Glomerular visceral epithelial cell (primary cell): Measurements from ENCODE around the gene NMT2.
A peak's percentile ranks its signal among the peaks of the same experiment; 100 is the strongest.
"Not testable (repeated sequence)": the region's sequence is repeated elsewhere in the genome, so short reads cannot be mapped to it uniquely, and the experiment has no call there.

Experiments used
- DNase-seq: peaks from one replicate; pipeline ENCODE4 v3.0.0-alpha.2; 2016; ENCODE audit errors: extremely low spot score

NMT2 gene

DNA sequence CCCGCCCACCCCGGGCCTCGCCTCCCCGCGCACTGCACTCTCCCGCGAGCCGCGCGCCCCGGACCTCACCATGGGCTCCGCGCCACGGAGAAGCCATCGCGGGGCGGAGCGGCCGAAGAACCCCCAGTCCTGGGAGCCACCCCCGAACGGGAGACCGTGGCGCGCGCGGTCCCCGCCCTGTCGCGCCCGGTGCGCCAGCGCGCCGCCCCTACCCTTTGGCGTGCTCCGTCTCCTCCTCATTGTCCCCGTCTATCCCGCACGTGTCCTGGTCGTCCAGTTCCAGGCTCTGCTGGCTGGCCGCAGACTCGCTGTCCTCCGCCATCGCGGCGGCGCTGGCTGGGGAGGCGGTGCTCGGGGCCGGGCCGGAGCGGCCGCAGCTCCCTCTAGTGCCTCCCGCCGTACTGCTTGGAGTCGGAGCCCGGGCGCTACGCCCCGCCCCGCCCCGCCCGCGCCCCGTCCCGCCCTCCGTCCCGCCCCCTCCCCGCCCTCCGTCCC, at the start of gene NMT2:
Gene NMT2 (minus strand): TSS at position 403 of the 495 bp plus-strand sequence. CDS start 81 bp downstream, at position 322.
- no peak for DNase-seq

DNA sequence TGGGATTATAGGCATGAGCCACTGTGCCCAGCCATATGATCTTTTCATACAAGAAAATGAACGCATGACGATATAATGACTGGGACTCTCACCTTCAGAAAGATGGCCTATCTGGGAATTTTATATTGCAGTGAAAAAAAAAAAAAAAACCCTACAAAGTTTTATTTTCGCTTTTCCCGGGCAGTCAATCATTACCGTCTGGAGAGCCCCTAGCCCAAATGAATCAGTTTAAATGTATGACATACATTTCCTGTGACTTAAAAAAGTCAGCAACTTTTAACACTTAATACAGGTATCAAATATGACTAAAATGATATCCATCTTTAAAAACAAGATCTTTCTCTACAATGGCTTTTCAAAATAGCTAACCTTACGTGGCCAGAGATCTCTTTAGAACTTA, 48.2 kb upstream of the NMT2 start:
- peak; percentile 18 for DNase-seq

DNA sequence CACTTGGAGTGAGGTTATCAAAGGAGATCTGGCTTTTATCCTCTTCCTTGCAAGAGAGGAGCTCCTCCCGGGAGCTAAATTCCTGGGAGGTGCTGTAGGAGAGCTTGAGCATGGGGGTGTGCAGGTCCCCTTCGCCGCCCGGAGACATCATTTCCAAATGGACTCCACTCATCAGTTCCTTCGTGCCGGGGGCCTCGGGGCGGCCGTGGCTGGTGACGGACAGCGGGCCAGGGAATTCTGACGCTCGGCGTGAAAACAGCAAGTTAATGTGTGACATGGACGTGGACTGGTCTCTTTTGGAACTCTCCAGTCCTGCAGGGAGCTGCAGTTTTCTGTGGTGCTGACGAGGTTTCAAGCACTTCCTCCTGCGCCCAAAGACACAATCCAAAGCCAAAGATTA, 45.7 kb upstream of the NMT2 start:
- DNase-seq, result no peak

DNA sequence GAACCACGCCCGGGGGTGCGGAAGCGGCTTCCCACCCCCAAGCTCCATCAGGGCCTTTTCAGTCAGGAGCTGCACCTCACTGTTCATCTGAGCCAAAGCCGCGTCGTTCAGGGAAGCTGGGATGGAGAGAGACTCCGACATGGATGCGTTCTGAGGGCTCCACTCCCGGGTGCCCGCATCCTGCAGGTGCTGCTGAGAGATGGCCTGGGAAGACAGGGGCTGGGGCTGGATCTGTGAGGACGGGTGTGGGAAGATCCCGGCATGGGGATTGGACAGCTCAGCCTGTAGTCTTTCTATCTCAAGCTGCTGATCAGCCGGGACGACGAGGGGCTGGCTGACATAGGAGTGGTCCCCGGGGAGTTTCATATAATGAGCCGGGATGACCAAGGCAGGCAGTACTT, 45.0 kb upstream of the NMT2 start:
- no peak for DNase-seq

DNA sequence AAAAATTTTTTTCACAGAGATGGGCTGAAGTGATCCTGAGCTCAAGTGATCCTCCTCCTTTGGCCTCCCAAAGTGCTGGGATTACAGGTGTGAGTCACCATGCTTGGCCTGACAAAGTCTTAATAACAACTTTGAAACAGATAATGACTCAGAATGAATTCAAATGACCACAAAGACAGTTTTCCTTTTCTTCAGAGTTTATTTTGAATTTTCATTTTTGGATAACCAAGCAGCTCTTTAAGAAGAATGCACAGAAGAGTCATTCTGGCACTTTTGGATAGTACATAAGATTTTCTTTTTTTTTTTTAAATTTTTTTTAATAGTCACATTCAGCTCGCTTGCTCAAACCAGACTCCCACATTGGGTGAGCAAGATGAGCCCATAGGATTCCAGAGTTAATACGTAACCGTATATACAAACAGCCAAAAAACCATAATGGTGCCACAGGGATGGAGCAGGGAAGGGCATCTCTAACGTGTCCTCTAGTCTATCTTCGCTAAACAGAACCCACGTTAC, 43.0 kb upstream of the NMT2 start:
- peak; percentile 80 for DNase-seq

DNA sequence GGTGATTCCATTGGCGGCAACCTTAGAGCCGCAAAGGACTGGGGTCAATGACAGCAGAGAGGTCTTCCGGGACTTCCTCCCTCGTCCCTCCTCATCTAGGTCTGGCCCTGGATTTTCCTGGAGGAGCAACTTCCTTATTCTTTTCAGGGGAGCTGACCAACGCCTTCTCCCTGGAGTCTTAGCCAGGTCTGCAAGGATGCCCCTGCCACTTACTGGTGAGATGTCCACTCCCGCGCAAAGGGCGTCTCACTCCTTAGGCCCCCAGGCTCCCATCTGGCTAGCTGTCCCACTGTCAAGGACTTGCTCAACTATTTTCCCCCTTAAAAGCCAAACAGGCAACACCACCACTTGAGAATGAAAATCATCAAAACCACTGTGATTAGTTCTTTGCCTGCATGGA, 42.0 kb upstream of the NMT2 start:
- DNase-seq, result no peak

DNA sequence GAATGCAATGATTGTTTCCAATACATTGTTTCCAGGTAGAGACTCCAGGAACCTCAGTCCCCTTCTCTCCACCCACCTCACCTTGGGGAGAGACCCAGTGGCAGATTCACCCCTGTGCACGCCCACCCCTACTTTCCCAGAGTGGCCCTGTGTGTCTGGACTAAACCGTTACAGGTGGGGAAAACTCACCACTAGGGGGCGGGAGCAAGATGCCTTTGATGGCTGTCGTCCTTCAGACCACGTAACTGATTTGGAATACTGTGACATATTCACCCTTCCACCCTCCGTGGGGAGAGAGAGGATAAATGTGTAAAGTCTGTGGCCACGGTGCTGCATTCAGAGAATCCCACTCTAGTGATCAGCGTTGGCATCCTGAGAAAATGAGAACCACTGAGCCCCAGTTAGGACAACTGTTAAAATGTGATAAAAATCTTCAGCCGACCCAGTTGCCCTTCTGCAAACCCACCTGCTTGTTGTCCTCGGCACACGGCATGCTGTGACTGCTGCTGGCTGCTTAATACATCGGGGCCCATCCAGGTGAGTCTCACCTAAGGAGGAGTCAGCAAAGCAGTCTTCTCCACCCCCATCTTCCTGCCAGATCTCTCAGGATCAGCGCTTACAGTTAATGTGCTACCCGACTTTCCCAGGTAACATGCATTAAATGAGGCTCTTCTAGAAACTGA, 41.5 kb upstream of the NMT2 start:
- DNase-seq, result peak; percentile 77

DNA sequence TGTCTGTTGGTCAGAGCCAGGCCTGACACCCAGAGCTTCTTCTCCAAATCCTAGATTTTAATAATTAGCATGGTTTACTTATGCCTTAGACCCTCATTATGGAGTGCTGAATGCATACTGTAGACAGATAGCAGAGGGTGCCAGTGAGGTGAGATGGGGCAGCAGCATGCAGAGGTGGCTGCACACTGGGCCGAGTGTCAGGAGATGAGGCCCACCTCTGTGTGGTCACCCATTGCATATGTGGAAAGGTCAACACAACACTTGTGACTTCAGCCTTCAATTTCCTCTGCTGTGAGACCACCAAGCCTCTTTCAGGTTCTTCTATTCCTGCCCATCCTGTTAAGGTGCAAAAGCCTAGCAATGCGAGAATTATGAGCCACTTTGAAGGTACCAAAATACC, 39.7 kb upstream of the NMT2 start:
- no peak for DNase-seq

DNA sequence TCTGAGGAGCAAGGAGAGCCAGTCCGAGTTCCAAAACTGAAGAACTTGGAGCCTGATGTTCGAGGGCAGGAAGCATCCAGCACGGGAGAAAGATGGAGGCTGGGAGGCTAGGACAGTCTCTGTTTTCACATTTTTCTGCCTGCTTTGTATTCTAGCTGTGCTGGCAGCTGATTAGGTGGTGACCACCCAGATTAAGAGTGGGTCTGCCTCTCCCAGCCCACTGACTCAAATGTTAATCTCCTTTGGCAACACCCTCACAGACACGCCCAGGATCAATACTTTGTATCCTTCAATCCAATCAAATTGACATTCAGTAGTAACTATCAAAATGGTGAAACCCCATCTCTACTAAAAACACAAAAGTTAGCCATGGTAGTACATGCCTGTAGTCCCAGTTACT, 38.9 kb upstream of the NMT2 start:
- not testable (repeated sequence) for DNase-seq

DNA sequence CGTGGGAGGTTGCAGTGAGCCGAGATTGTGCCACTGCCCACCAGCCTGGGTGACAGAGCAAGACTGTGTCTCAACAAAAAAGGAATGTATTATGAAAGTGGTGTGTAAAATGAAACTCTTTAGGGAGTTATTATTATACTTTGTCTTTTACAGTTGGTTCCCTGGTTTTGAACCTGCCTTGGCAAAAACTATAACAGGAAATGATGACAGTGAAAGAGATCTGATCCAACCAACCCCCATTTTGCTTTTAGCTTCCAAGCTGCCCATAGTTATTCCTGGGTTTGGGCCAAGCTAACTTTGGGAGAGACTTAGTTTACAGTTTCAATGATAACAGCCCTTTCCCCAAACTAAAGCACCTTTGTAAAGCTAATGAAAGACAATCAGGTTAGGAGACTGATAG, 34.1 kb upstream of the NMT2 start:
- DNase-seq, result no peak

DNA sequence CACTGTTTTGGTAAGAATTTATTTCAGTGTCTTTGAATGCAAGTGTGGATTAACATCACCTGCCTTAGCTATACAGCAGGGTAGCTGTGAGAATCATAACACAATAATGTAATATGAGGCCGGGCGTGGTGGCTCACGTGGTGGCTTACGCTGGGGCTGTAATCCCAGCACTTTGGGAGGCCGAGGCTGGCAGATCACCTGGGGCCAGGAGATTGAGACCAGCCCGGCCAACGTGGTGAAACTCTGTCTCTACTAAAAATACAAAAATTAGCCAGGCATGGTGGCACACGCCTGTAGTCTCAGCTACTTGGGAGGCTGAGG, 33.8 kb upstream of the NMT2 start:
- DNase-seq, result not testable (repeated sequence)

DNA sequence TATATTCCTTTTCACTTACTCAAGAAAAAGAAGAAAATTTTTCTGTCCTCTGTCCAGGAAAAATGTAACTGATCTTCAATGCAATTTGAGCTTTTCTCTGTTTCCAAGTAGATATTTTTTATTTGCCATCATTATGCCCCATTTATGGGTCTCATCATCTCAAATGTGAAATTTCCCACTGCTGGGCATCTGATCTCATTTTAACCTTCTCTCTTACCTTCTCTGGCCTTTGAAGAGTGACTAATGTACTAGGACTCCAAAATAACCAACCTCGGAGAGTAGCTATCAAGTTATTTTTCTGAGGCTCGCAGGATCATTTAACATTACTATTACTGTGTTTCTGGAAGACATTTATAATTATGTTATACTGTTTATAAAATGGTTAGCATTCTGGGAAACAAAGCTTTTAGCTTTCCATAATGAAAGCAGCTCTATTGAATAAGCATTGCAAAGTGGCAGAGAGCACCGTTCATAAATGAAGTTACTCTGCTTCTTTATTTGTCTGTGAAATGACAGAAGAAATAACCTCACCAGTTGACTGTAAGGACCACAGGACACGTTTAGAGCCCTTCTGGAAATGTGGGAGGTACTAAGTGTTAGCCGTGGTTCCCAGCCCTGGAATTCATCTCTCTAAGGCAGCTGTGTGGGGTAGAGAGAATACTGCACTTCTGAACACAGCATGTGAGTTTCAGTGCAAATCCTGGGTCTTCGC, 33.3 kb upstream of the NMT2 start:
- peak; percentile 75 for DNase-seq

DNA sequence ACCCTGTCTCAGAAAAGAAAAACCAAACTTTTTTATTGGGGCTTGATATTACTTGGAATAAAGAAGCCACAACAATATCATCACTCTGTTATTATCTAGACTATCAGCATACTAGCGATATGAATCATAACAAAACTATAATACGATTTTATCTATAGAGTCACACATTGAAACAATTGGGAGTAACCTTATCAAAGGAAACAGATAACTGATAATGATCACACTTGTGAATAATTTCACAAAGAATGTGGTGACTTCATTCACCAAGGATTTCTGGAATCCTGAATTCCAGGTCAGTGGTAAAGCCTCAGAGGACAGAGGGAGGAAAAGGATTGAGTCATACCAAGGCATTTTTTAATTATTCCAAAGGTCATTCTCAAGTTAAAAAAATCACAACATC, 32.1 kb upstream of the NMT2 start:
- peak; percentile 88 for DNase-seq

DNA sequence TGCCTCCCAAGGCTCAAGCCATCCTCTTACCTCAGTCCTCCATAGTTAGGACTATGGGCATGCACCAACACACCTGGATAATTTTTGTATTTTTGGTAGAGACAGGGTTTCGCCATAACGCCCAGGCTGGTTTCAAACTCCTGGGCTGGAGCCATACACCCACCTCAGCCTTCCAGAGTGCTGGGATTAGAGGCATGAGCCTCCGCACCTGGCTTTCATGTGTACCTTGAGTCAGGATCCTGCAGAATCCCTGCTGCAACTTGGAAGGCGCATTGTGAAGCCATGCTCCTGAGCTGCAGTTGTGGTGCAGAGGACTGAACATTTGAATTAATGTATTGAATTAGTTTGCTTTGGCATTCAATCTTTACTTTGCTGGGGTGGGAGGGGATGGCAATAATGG, 29.4 kb upstream of the NMT2 start:
- DNase-seq, result no peak

DNA sequence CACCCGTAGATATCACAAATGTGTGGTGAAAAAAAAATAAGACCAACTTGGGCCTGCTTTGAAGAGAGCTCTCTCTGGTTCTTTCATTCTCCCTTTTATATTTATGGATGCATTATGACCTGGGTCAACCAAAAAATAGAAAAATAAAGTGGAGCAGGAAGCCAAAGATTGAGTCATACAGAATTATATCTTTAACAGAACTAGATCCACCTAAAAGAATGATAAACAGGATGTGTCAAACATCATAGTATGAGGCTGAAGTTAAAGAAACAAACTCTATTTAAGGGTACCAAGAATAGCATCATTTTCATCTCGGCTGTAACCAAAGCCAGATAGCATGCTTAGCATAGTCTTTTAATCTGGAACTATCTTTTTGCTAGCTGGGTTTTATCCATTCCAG, 28.8 kb upstream of the NMT2 start:
- DNase-seq, result no peak

DNA sequence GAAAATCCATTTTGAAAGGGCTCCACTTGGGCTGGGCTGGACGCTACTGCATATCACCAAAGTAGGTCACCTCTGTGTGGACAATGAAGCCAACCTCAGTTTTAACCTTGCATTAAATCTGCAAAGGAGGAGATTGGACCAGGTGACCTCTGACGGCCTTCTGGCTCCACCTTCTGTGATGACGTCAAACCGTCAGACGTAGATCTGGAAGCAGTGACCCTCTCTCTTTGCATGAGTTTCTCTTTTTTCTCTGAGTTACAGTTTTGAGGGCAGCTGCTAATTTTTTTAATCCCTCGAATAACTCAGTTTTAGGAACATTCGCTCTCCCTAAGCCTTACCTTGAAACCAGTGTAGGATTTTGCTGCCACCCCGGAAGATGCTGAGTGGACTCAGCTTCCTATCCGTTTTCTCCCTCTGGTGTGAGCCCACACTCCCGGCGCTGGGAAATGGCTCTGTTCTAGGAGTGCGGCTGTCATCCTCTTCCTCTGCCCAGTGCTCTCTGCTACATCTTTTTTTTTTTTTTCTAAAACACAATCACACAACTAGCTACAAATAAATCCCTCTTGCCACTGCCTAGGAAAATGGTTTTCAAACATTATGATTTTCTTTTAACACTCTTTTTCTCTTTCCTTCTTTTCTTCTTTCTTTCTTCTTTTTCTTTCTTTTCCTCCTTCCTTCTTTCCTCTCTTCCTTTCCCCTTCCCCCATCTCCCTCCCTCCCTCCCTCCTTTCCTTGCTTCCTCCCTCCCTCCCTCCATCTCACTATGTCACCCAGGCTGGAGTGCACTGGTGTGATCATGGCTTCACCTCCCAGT, 27.7 kb upstream of the NMT2 start:
- no peak for DNase-seq

DNA sequence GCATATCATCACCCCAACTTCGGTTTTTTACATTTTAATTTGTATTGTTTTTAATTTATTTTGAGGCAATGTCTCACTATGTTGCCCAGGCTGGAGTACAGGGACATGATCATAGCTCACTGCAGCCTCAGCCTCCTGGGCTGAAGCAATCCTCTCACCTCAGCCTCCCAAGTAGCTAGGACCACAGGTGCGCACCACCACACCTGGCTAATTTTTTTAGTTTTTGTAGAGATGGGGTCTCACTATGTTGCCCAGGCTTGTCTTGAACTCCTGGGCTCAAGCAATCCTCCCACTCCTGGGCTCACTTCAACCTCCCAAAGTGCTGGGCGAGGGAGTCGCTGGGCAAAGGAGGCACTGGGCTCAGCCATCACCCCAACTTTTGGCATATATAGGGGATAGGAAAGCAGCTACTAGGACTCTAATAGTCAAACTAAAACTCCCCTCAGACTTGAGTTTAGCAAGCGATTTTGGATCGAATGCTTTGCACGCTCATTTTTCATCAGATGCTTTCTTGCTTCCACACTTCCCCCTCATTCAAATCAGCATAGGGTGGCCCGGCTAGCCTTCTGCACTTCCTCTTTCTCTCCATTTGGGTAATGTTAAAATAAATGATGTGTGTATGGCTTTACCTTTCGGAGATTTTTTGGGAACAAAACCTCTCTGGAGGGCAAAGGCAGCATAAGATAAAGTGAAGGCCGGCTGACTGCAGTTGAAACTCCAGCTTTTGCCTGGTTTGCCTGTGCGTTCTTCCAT, 20.8 kb upstream of the NMT2 start:
- DNase-seq, result no peak

DNA sequence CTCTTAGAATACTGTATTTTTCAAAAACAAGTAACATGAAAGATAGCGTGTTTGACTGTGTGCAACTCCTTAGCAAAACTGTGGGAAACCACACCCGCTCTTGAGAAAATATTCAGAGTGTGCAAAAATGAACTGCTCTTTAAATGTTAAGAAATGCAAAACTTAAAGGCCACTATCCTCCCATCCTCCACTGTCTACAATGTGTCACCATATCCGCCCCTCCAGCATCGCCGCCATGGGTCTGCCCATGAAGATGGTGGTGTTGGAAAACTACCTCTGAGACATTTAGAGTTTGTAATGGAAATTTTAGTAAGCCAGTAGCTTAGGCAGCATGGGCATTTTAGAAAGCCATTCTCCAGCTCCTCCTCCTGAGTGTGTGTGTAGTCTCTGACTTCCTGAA, 20.1 kb upstream of the NMT2 start:
- DNase-seq, result no peak

DNA sequence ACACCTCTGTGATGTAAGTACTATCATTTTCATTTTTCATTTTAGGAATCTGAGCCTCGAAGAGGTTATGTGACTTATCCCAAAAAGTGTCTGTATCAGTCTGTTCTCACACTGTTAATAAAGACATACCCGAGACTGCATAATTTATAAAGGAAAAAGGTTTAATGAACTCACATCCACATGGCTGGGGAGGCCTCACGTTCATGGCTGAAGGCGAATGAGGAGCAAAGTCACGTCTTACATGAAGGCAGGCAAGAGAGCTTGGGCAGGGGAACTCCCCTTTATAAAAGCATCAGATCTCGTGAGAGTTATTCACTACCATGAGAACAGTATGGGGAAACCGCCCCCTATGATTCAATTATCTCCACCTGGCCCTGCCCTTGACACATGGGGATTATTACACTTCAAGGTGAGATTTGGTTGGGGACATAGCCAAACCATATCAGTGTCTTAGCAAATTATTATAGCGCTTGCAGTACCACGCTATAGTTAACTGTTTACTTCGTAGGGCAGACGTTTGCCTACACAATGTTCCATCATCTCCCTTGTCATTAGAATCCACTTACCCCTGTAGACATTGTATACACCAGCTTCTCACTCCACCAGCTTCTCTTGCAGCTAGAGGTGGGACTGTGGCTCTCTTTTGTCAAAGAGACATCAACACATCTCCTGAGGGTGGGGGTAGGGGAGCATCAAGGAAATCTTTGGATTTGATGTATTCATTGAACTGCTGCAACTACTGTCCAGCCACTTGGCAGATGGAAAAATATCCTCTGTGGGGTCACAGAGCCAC, 15.4 kb upstream of the NMT2 start:
- no peak for DNase-seq

DNA sequence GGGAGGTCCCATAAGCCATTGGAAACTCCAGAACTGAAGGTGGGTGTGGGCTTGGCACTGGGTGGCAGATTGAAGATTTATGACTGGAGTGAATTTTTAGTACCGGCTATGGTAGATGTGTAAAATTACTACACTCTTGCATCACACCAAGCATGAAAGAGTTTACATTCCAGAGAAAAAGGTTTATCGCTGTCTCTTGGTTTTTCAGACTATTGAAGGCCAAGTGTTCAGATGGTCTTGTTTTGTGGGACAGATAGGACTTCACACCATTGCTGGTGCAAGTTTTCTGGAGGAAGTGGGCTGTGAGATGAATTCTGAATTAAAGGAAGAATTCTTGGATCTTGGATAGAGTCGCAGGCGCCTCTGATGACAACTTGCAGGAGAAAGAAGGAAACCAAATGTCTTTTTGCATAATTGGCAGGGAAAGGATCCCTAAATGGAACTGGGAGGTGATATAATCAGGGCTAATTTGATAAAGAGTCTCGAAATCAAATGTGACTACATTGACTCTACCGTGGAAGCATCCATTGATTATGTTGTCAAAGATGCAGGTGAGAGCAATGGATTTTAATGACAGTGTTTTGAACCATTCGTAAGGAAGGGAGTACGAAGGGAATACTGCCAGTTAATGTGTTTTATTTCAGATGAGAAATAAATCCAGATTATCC, 14.2 kb upstream of the NMT2 start:
- no peak for DNase-seq
